HK-2 (cell line): Measurements from ENCODE around the gene TMEM30B.
"Not testable (repeated sequence)": the region's sequence is repeated elsewhere in the genome, so short reads cannot be mapped to it uniquely, and the experiment has no call there.

Source experiments
- DNase-seq: peaks from one replicate; pipeline ENCODE4 v3.0.0-alpha.2; 2018; ENCODE audit not compliant: unreplicated experiment

TMEM30B gene

GRCh38 chr14:61266436-61266835, 14.7 kb downstream of the TMEM30B start:
- DNase-seq = no peak

- no peak for DNase-seq
Observed at GRCh38 chr14:61264651-61265050, 16.5 kb downstream of the TMEM30B start.

GRCh38 chr14:61264010-61264571, 17.0 kb downstream of the TMEM30B start:
- no peak for DNase-seq

- no peak for DNase-seq
Observed at GRCh38 chr14:61262082-61262481, 19.1 kb downstream of the TMEM30B start.

- no peak for DNase-seq
Observed at GRCh38 chr14:61260939-61261776, 20.0 kb downstream of the TMEM30B start.

- no peak for DNase-seq
Observed at GRCh38 chr14:61258985-61259384, 22.2 kb downstream of the TMEM30B start.

- DNase-seq = no peak
Observed at GRCh38 chr14:61257469-61258057, 23.6 kb downstream of the TMEM30B start.

- no peak for DNase-seq
Observed at GRCh38 chr14:61256826-61257468, 24.2 kb downstream of the TMEM30B start.

- DNase-seq = no peak
Observed at GRCh38 chr14:61255968-61256367, 25.2 kb downstream of the TMEM30B start.

GRCh38 chr14:61254808-61255526, 26.2 kb downstream of the TMEM30B start:
- DNase-seq = no peak

- no peak for DNase-seq
Observed at GRCh38 chr14:61253064-61253738, 27.9 kb downstream of the TMEM30B start.

- DNase-seq = peak; percentile 75
Observed at GRCh38 chr14:61252369-61253063, 28.6 kb downstream of the TMEM30B start.

GRCh38 chr14:61250063-61250462, 31.1 kb downstream of the TMEM30B start:
- no peak for DNase-seq

GRCh38 chr14:61247935-61248334, 33.2 kb downstream of the TMEM30B start:
- DNase-seq = no peak

- no peak for DNase-seq
Observed at GRCh38 chr14:61246721-61247120, 34.4 kb downstream of the TMEM30B start.

- DNase-seq = no peak
Observed at GRCh38 chr14:61244009-61244408, 37.1 kb downstream of the TMEM30B start.

- no peak for DNase-seq
Observed at GRCh38 chr14:61240206-61240605, 40.9 kb downstream of the TMEM30B start.

- not testable (repeated sequence) for DNase-seq
Observed at GRCh38 chr14:61239285-61239684, 41.9 kb downstream of the TMEM30B start.

GRCh38 chr14:61238611-61239245, 42.4 kb downstream of the TMEM30B start:
- DNase-seq = no peak

- no peak for DNase-seq
Observed at GRCh38 chr14:61234215-61234916, 46.8 kb downstream of the TMEM30B start.
